Measurements from ENCODE around the gene NPB.

Gene NPB

DNA sequence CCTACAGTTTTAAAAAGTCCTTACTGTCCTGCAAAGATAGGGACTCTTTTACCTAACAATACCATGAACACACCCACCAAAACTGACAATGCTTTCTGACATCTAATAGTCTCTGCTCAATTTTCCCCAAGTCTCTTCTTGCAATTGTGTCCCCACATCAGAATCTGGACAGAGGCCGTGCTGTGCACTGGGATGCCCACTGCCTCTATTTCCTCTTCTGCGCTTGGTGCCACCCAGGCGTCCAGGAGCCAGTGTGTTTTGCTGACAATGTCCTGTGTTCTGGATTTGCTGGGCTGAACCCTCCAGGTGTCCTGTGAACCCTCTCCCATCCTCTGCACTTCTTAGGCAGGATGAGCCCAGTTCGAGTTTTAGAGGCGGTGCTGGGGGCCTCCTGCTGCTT lies 24.5 kb upstream of the NPB start:
- H3K27me3 ChIP-seq (ENCODE audit: control insufficient read depth, low read length), result no peaks in the 10 kb centered on the region
- H3K79me2 ChIP-seq (ENCODE audit: control insufficient read depth, low read length), result peaks cover 13% of the 10 kb centered on the region
- H3K27ac ChIP-seq (ENCODE audit: low read depth, low read length), result no peak overlapping the region
- no peak overlapping the region for H3K4me3 ChIP-seq (ENCODE audit: low read length)
- TF ChIP-seq EZH2phosphoT487 (IDR thresholded peaks at IDR 0.05; ENCODE audit: borderline replicate concordance, low read length) (no peak), CTCF (IDR thresholded peaks at IDR 0.05; ENCODE audit: low read depth, low read length, poor library complexity, severe bottlenecking) (no peak)
- H3K9me2 ChIP-seq (replicated peaks; ENCODE audit: control insufficient read depth, low read length), result no peaks in the 10 kb centered on the region
- H3F3A ChIP-seq (ENCODE audit: control insufficient read depth, insufficient read depth), result peaks cover 51% of the 10 kb centered on the region
- H3K4me2 ChIP-seq (ENCODE audit: low read length), result no peak overlapping the region
- no peaks in the 10 kb centered on the region for H4K20me1 ChIP-seq (ENCODE audit: control insufficient read depth, insufficient read depth, low read depth, low read length)
- no peaks in the 10 kb centered on the region for H3K9me3 ChIP-seq (ENCODE audit: control insufficient read depth, insufficient read depth, low read length)
- H3K36me3 ChIP-seq (ENCODE audit: control insufficient read depth, low read length), result peaks cover 58% of the 10 kb centered on the region
- H3K4me1 ChIP-seq (ENCODE audit: control insufficient read depth, low read length), result peaks cover 27% of the 10 kb centered on the region

- Histone ChIP-seq H3K36me3 (ENCODE audit: control insufficient read depth, low read length) (peaks cover 55% of the 10 kb centered on the region), H3K4me2 (ENCODE audit: low read length) (no peak overlapping the region), H3K27me3 (ENCODE audit: control insufficient read depth, low read length) (no peaks in the 10 kb centered on the region), H3K9me2 (replicated peaks; ENCODE audit: control insufficient read depth, low read length) (no peaks in the 10 kb centered on the region), H3K9me3 (ENCODE audit: control insufficient read depth, insufficient read depth, low read length) (no peaks in the 10 kb centered on the region), H3K4me1 (ENCODE audit: control insufficient read depth, low read length) (peaks cover 20% of the 10 kb centered on the region), H4K20me1 (ENCODE audit: control insufficient read depth, insufficient read depth, low read depth, low read length) (no peaks in the 10 kb centered on the region), H3F3A (ENCODE audit: control insufficient read depth, insufficient read depth) (peaks cover 45% of the 10 kb centered on the region), H3K79me2 (ENCODE audit: control insufficient read depth, low read length) (peaks cover 7% of the 10 kb centered on the region), H3K27ac (ENCODE audit: low read depth, low read length) (no peak overlapping the region), H3K4me3 (ENCODE audit: low read length) (no peak overlapping the region)
- no peak for TF ChIP-seq CTCF (IDR thresholded peaks at IDR 0.05; ENCODE audit: low read depth, low read length, poor library complexity, severe bottlenecking)
Observed at GRCh38 chr17:81878294-81878693, 23.7 kb upstream of the NPB start.

DNA sequence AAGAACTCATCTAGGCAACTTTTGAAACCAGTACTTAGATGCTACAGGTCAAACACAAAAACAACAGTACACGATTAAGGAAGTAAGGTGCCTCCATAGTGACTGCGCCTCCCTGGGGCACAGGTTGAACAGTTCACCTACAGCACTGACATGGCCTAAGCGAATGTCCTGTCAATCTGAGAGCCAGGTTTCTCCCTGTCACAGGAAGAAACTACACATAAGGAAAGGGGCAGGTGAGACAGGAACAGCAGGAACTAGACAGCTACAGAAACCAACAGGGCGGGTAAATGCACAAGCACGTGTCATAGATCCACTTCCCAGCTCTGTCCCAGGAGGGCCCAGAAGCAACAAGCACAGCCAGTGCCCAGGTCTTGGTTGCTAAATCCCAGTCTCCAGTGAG lies 22.9 kb upstream of the NPB start:
- H3K79me2 ChIP-seq (ENCODE audit: control insufficient read depth, low read length), result peaks cover 10% of the 10 kb centered on the region
- no peak overlapping the region for H3K4me2 ChIP-seq (ENCODE audit: low read length)
- H3K36me3 ChIP-seq (ENCODE audit: control insufficient read depth, low read length), result peaks cover 62% of the 10 kb centered on the region

More for the DNA sequence above, 22.9 kb upstream of the NPB start:
- Histone ChIP-seq H3K4me1 (ENCODE audit: control insufficient read depth, low read length) (peaks cover 11% of the 10 kb centered on the region), H3F3A (ENCODE audit: control insufficient read depth, insufficient read depth) (peaks cover 40% of the 10 kb centered on the region), H3K4me3 (ENCODE audit: low read length) (no peak overlapping the region), H4K20me1 (ENCODE audit: control insufficient read depth, insufficient read depth, low read depth, low read length) (no peaks in the 10 kb centered on the region), H3K9me3 (ENCODE audit: control insufficient read depth, insufficient read depth, low read length) (no peaks in the 10 kb centered on the region), H3K27ac (ENCODE audit: low read depth, low read length) (no peak overlapping the region), H3K27me3 (ENCODE audit: control insufficient read depth, low read length) (no peaks in the 10 kb centered on the region), H3K9me2 (replicated peaks; ENCODE audit: control insufficient read depth, low read length) (no peaks in the 10 kb centered on the region)
- TF ChIP-seq EZH2phosphoT487 (IDR thresholded peaks at IDR 0.05; ENCODE audit: borderline replicate concordance, low read length) (no peak), CTCF (IDR thresholded peaks at IDR 0.05; ENCODE audit: low read depth, low read length, poor library complexity, severe bottlenecking) (no peak)

Data from DOHH2 (cell line).